HepG2 (cell line): ENCODE data around the gene ZNF514. TPM values are rescaled to one million over a fixed set of nuclear protein-coding genes. Genes with fewer than 3 reads are reported as not detected.

Experiments used
- ADNP ChIP-seq: sonication (generic); formaldehyde crosslinking; IDR thresholded peaks from 2 replicates; pipeline ENCODE4 v1.4.0; 2020; ENCODE audit warnings: missing genetic modification reagents
- CHCHD3 ChIP-seq: sonication (generic); formaldehyde crosslinking; IDR thresholded peaks from 2 replicates; pipeline ENCODE4 v1.8.0; 2022; ENCODE audit warnings: mild to moderate bottlenecking, missing genetic modification reagents, moderate library complexity
- FOXA3 ChIP-seq: IDR thresholded peaks from 2 replicates; pipeline ENCODE4 v1.6.1; 2016; ENCODE audit warnings: missing genetic modification reagents, missing compliant biosample characterization
- HMGA1 ChIP-seq: sonication (generic); formaldehyde crosslinking; conservative IDR thresholded peaks from 2 replicates; pipeline ENCODE4 v1.4.0; 2020; ENCODE audit warnings: missing genetic modification reagents
- HOXA3 ChIP-seq: sonication (generic); formaldehyde crosslinking; IDR thresholded peaks from 2 replicates; pipeline ENCODE4 v1.5.0; 2020; ENCODE audit warnings: missing genetic modification reagents
- KAT8 ChIP-seq: IDR thresholded peaks from 2 replicates; pipeline ENCODE4 v1.6.1; 2016; ENCODE audit warnings: missing genetic modification reagents, missing compliant biosample characterization
- MAFK ChIP-seq, 2 experiments: IDR thresholded peaks in 1 of 2; conservative IDR thresholded peaks in 1 of 2; 2 replicates each; pipeline ENCODE4 v1.6.1; 2011; ENCODE audit warnings: improper control_type of control experiment in 2 of 2, low read length in 2 of 2
- MED1 ChIP-seq: sonication (generic); formaldehyde crosslinking; IDR thresholded peaks from 2 replicates; pipeline ENCODE4 v1.4.0; 2020; ENCODE audit warnings: missing genetic modification reagents
- NR2F2 ChIP-seq: IDR thresholded peaks from 2 replicates; pipeline ENCODE4 v1.6.1; 2012; ENCODE audit warnings: low read depth, inconsistent platforms, borderline replicate concordance
- POLR2AphosphoS5 ChIP-seq: IDR thresholded peaks from 2 replicates; pipeline ENCODE4 v1.6.1; 2012; ENCODE audit warnings: low read depth, low read length
- RBFOX2 ChIP-seq: fragments of 200-400 bp; formaldehyde crosslinking; IDR thresholded peaks from 2 replicates; pipeline ENCODE4 v1.6.1; 2017; ENCODE audit warnings: low read depth, mild to moderate bottlenecking, low read length
- SOX5 ChIP-seq: IDR thresholded peaks from 2 replicates; pipeline ENCODE4 v1.6.1; 2016; ENCODE audit warnings: borderline replicate concordance
- TRIM24 ChIP-seq: sonication (generic); formaldehyde crosslinking; IDR thresholded peaks from 2 replicates; pipeline ENCODE4 v1.8.0; 2022; ENCODE audit warnings: mild to moderate bottlenecking, missing genetic modification reagents
- U2AF2 ChIP-seq: fragments of 200-400 bp; formaldehyde crosslinking; IDR thresholded peaks from 2 replicates; pipeline ENCODE4 v1.6.1; 2017; ENCODE audit warnings: low read depth, mild to moderate bottlenecking, low read length
- XRCC5 ChIP-seq: fragments of 200-400 bp; formaldehyde crosslinking; optimal IDR thresholded peaks from 2 replicates; pipeline ENCODE3; 2017; ENCODE audit warnings: mild to moderate bottlenecking, low read length
- ZMAT3 ChIP-seq: sonication (generic); formaldehyde crosslinking; conservative IDR thresholded peaks from 2 replicates; pipeline ENCODE4 v1.7.0; 2021; ENCODE audit warnings: missing genetic modification reagents
- ZNF232 ChIP-seq: sonication (generic); formaldehyde crosslinking; IDR thresholded peaks from 2 replicates; pipeline ENCODE4 v1.4.0; 2020; ENCODE audit warnings: missing genetic modification reagents, borderline replicate concordance
- ZNF430 ChIP-seq: sonication (generic); formaldehyde crosslinking; IDR thresholded peaks from 2 replicates; pipeline ENCODE4 v1.9.0; 2021; ENCODE audit warnings: mild to moderate bottlenecking, missing genetic modification reagents
- ZNF547 ChIP-seq: sonication (generic); formaldehyde crosslinking; IDR thresholded peaks from 2 replicates; pipeline ENCODE4 v1.5.1; 2020; ENCODE audit warnings: mild to moderate bottlenecking, missing genetic modification reagents
- ZNF652 ChIP-seq: IDR thresholded peaks from 2 replicates; pipeline ENCODE4 v1.6.1; 2016; ENCODE audit warnings: low read depth, borderline replicate concordance
- ZNF879 ChIP-seq: sonication (generic); formaldehyde crosslinking; IDR thresholded peaks from 2 replicates; pipeline ENCODE4 v1.8.1; 2023; ENCODE audit warnings: missing genetic modification reagents
- ZNF883 ChIP-seq: sonication (generic); formaldehyde crosslinking; IDR thresholded peaks from 2 replicates; pipeline ENCODE4 v1.5.1; 2020; ENCODE audit warnings: mild to moderate bottlenecking, missing genetic modification reagents; ENCODE audit errors: not compliant biosample characterization
- ZSCAN9 ChIP-seq: IDR thresholded peaks from 2 replicates; pipeline ENCODE4 v1.6.1; 2016; ENCODE audit warnings: borderline replicate concordance
- polyA plus RNA-seq, 8 experiments: library from polyadenylated mRNA; depleted of rRNA in 3 of 8; stranded (reverse) in 7 of 8; unstranded in 1 of 8; fragments of >200 nt; fragmentation: Illumina TruSeq in 4 of 8; extraction: Trizol in 4 of 8; gene quantifications; 2 replicates each; pipeline versions ENCODE4 v1.2.1 to v1.2.3, GENCODE V29; 2011 to 2016; ENCODE audit warnings: low read depth in 4 of 8, missing spikeins in 1 of 8, mixed read lengths in 1 of 8; ENCODE audit not compliant: insufficient read depth in 1 of 8
- total RNA-seq, 5 experiments: library from RNA; depleted of rRNA; stranded (reverse); fragments of >200 nt; fragmentation: Illumina TruSeq; extraction: Trizol; gene quantifications; 2 replicates each; pipeline ENCODE4 v1.2.3, GENCODE V29; 2016; ENCODE audit warnings: low read depth in 1 of 5
- TF ChIP-seq, protein P1 (sequence below): sonication (generic); formaldehyde crosslinking; IDR thresholded peaks from 2 replicates; pipeline ENCODE4 v1.9.0; 2021; ENCODE audit warnings: missing genetic modification reagents, borderline replicate concordance
- TF ChIP-seq, protein P2 (sequence below): sonication (generic); formaldehyde crosslinking; IDR thresholded peaks from 2 replicates; pipeline ENCODE4 v1.4.0; 2020; ENCODE audit warnings: mild to moderate bottlenecking, missing genetic modification reagents
- TF ChIP-seq, protein P3 (sequence below): sonication (generic); formaldehyde crosslinking; IDR thresholded peaks from 2 replicates; pipeline ENCODE4 v1.5.0; 2020; ENCODE audit warnings: mild to moderate bottlenecking, missing genetic modification reagents, moderate library complexity

The ZNF514 gene
- total and polyA plus RNA-seq, 2 of the 13 experiments (the other 11 are each of a cell fraction or from before 2014, with no cell fraction given), result 15.2 to 18.7 TPM

GRCh38 chr2:95207111-95207961 is 47.7 kb upstream of the ZNF514 start, which contains the start of gene ZNF892 (continued):
- TF ChIP-seq MAFK (conservative IDR thresholded peaks at IDR 0.05 in 1 of 2, IDR thresholded peaks at IDR 0.05 in 1 of 2; ENCODE audit: low read length in 2 of 2) (no peak), U2AF2 (no peak), ZNF879 (CRISPR knock-in tag) (0 out of 2 replicates have a peak, but pooled peaks have one; percentile 59), KAT8 (CRISPR knock-in tag) (peak; percentile 56; the same call in 1 of the 2 replicates), ZNF232 (CRISPR knock-in tag) (peak; percentile 65; the same call in 1 of the 2 replicates), CHCHD3 (no peak), ADNP (CRISPR knock-in tag) (no peak), MED1 (CRISPR knock-in tag) (0 out of 2 replicates have a peak, but pooled peaks have one; percentile 28), XRCC5 (peak; percentile 15), ZNF883 (peak; percentile 61), ZNF547 (peak; percentile 39; the same call in 1 of the 2 replicates), NR2F2 (no peak), FOXA3 (no peak), ZNF430 (CRISPR knock-in tag) (peak; percentile 59; the same call in 1 of the 2 replicates), POLR2AphosphoS5 (no peak), ZMAT3 (peak; percentile 65; the same call in 1 of the 2 replicates), ZNF652 (CRISPR knock-in tag) (no peak), TRIM24 (no peak), SOX5 (CRISPR knock-in tag) (no peak), HMGA1 (CRISPR knock-in tag) (no peak), ZSCAN9 (CRISPR knock-in tag) (no peak), HOXA3 (CRISPR knock-in tag) (peak; percentile 86), RBFOX2 (peak; percentile 62)
- TF ChIP-seq, protein P1, sequence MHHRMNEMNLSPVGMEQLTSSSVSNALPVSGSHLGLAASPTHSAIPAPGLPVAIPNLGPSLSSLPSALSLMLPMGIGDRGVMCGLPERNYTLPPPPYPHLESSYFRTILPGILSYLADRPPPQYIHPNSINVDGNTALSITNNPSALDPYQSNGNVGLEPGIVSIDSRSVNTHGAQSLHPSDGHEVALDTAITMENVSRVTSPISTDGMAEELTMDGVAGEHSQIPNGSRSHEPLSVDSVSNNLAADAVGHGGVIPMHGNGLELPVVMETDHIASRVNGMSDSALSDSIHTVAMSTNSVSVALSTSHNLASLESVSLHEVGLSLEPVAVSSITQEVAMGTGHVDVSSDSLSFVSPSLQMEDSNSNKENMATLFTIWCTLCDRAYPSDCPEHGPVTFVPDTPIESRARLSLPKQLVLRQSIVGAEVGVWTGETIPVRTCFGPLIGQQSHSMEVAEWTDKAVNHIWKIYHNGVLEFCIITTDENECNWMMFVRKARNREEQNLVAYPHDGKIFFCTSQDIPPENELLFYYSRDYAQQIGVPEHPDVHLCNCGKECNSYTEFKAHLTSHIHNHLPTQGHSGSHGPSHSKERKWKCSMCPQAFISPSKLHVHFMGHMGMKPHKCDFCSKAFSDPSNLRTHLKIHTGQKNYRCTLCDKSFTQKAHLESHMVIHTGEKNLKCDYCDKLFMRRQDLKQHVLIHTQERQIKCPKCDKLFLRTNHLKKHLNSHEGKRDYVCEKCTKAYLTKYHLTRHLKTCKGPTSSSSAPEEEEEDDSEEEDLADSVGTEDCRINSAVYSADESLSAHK (CRISPR knock-in tag), result no peak
- TF ChIP-seq, protein P2, sequence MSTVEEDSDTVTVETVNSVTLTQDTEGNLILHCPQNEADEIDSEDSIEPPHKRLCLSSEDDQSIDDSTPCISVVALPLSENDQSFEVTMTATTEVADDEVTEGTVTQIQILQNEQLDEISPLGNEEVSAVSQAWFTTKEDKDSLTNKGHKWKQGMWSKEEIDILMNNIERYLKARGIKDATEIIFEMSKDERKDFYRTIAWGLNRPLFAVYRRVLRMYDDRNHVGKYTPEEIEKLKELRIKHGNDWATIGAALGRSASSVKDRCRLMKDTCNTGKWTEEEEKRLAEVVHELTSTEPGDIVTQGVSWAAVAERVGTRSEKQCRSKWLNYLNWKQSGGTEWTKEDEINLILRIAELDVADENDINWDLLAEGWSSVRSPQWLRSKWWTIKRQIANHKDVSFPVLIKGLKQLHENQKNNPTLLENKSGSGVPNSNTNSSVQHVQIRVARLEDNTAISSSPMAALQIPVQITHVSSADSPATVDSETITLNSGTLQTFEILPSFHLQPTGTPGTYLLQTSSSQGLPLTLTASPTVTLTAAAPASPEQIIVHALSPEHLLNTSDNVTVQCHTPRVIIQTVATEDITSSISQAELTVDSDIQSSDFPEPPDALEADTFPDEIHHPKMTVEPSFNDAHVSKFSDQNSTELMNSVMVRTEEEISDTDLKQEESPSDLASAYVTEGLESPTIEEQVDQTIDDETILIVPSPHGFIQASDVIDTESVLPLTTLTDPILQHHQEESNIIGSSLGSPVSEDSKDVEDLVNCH (CRISPR knock-in tag), result no peak
- TF ChIP-seq, protein P3, sequence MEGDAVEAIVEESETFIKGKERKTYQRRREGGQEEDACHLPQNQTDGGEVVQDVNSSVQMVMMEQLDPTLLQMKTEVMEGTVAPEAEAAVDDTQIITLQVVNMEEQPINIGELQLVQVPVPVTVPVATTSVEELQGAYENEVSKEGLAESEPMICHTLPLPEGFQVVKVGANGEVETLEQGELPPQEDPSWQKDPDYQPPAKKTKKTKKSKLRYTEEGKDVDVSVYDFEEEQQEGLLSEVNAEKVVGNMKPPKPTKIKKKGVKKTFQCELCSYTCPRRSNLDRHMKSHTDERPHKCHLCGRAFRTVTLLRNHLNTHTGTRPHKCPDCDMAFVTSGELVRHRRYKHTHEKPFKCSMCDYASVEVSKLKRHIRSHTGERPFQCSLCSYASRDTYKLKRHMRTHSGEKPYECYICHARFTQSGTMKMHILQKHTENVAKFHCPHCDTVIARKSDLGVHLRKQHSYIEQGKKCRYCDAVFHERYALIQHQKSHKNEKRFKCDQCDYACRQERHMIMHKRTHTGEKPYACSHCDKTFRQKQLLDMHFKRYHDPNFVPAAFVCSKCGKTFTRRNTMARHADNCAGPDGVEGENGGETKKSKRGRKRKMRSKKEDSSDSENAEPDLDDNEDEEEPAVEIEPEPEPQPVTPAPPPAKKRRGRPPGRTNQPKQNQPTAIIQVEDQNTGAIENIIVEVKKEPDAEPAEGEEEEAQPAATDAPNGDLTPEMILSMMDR (CRISPR knock-in tag), result peak; percentile 70
